Pancreas (tissue), 10 donors: ENCODE data around the gene CSK. TPM values are rescaled to one million over a fixed set of nuclear protein-coding genes. Genes with fewer than 3 reads are reported as not detected.

Experiments used
- ATAC-seq, 4 donors: fragments of 200-7000 bp; cut with Tn5 transposase; one replicate each; pipeline versions ENCODE4 v1.8.0 to v1.9.1; 2020; ENCODE audit warnings: mild to moderate bottlenecking in 4 of 4, moderate library complexity in 4 of 4
- DNase-seq, 6 donors: peaks; one replicate each; pipeline ENCODE4 v3.0.0-alpha.2; 2020
- FAIRE-seq: peaks from 2 replicates; lab custom pipeline; 2012; peaks lifted over from hg19 to GRCh38; lab: Jason Lieb, UNC
- H3K27ac ChIP-seq, 4 donors: fragments of 200-600 bp; sonication (generic); 1 replicate in 3 of 4; 2 replicates in 1 of 4; pipeline versions ENCODE4 v1.5.0 to v1.8.0; 2020
- H3K27me3 ChIP-seq, 4 donors: fragments of 200-600 bp; one replicate each; pipeline ENCODE4 v1.8.0; 2021
- H3K36me3 ChIP-seq, 3 donors: fragments of 200-600 bp; sonication (generic) in 1 of 3; one replicate each; pipeline versions ENCODE4 v1.5.0 to v1.8.0; 2020 to 2021
- H3K4me1 ChIP-seq, 3 donors: fragments of 200-600 bp; one replicate each; pipeline ENCODE4 v1.8.0; 2021
- H3K4me3 ChIP-seq, 4 donors: fragments of 200-600 bp; sonication (generic) in 2 of 4; one replicate each; pipeline versions ENCODE4 v1.5.0 to v1.8.0; 2020 to 2021
- H3K9me3 ChIP-seq, 4 donors: fragments of 200-600 bp; one replicate each; pipeline ENCODE4 v1.8.0; 2021
- WGBS, 2 donors: extraction: QIAGEN DNeasy Blood & Tissue Kit; methylation state at CpG; one replicate each; pipeline ENCODE4 v1.1.7; 2013; 5-methylcytosine and 5-hydroxymethylcytosine counted together
- intact Hi-C, 3 donors: fragments of 100-400 bp; cut with DNase I; formaldehyde crosslinking; loops; one replicate each; pipeline versions ENCODE4 v1.11.1 to v1.14.2; 2022
- polyA plus RNA-seq, 2 donors: library from polyadenylated mRNA; stranded (reverse); fragments of 200-250 nt; gene quantifications; one replicate each; pipeline ENCODE4 v1.2.3, GENCODE V29; 2013
- total RNA-seq, 6 donors: library from RNA; stranded (reverse); fragmentation: NEBNext Ultra II Directional in 4 of 6; extraction: Animal tissue kit (Norgen Biotek cat#: 25700) in 4 of 6; gene quantifications; one replicate each; pipeline versions ENCODE4 v1.2.1 to v1.2.4, GENCODE V29; 2021 to 2023
- TF ChIP-seq, protein P1 (sequence below), 4 donors: fragments of 200-600 bp; sonication (generic) in 3 of 4; IDR thresholded peaks; one replicate each; pipeline versions ENCODE4 v1.5.0 to v1.8.0; 2021; ENCODE audit warnings: antibody characterized with exemption in 4 of 4
- donor health status: healthy with polysubstance abuse.
- donor health status: DM: no; HTN: no; CAD: no; lungs with moderate emphysema.
- donor health status: DM: no; HTN: no; CAD: no.
- donor health status: control.
- donor health status: control.
- donor health status: Bipolar disorder and iron deficiency.
- donor health status: DM: yes; HTN: yes; CAD: no.
- donor health status: DM: no; HTN: no; CAD: no.
- donor health status: DM: no; HTN: no; CAD: no.
- donor health status: DM: yes; HTN: yes; CAD: no.

The CSK gene
- total and polyA plus RNA-seq, 8 donors, result 8.5 to 35.1 (median 16.2) TPM

DNA sequence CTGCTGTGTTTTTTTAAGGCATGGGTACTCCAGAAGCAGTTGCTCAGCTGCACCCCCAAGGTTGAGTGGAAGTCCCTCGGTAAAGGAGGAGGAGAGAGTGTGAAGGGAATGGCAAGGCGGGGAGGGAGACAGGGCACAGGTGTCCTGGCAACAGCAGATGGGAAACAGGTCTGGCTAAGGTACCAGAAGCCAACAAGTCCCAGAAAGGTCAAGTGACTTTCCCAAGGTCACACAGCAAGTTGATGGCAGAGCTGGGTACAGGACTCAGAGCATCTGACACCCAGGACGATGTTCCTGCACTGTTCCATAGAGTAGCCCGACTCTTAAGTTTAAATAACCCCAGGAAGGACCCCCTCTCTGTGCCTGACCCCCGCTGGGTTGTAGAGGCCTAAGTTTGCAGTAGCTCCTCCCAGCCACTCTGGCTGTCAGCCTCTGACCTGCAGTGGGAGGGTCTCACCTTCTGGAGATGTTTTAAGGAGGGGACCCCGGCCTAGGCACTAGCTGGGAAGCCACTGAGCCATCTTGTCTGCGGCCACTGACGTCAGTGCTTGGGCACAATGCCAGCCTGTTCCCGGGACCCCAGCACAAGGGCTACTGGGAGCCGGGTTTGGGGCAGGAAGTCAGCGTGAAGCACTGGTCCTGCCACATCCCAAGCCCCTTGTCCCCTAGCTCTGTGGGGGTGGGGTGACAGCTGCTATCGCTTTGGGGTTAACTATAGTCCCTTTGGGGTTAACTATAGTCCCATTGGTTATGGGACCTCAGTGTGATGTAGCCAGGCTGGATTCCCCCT is 10.5 kb downstream of the CSK start:
- Histone ChIP-seq H3K27me3 (no peaks in the 10 kb centered on the region), H3K9me3 (no peaks in the 10 kb centered on the region), H3K36me3 (no peaks in the 10 kb centered on the region), H3K4me1 (peaks cover 0 to 24% (median 0%) of the 10 kb centered on the region in 3 donors), H3K4me3 (no peak overlapping the region), H3K27ac (no peak overlapping the region)
- intact Hi-C loops, result no loop called here
- FAIRE-seq (no peak), ATAC-seq (no peak), DNase-seq (no peak)
- TF ChIP-seq, protein P1, sequence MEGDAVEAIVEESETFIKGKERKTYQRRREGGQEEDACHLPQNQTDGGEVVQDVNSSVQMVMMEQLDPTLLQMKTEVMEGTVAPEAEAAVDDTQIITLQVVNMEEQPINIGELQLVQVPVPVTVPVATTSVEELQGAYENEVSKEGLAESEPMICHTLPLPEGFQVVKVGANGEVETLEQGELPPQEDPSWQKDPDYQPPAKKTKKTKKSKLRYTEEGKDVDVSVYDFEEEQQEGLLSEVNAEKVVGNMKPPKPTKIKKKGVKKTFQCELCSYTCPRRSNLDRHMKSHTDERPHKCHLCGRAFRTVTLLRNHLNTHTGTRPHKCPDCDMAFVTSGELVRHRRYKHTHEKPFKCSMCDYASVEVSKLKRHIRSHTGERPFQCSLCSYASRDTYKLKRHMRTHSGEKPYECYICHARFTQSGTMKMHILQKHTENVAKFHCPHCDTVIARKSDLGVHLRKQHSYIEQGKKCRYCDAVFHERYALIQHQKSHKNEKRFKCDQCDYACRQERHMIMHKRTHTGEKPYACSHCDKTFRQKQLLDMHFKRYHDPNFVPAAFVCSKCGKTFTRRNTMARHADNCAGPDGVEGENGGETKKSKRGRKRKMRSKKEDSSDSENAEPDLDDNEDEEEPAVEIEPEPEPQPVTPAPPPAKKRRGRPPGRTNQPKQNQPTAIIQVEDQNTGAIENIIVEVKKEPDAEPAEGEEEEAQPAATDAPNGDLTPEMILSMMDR (IDR thresholded peaks at IDR 0.05), result no peak
- WGBS, 2 donors, result 76 to 86% methylated on average over 12 of the region's 12 CpGs

DNA sequence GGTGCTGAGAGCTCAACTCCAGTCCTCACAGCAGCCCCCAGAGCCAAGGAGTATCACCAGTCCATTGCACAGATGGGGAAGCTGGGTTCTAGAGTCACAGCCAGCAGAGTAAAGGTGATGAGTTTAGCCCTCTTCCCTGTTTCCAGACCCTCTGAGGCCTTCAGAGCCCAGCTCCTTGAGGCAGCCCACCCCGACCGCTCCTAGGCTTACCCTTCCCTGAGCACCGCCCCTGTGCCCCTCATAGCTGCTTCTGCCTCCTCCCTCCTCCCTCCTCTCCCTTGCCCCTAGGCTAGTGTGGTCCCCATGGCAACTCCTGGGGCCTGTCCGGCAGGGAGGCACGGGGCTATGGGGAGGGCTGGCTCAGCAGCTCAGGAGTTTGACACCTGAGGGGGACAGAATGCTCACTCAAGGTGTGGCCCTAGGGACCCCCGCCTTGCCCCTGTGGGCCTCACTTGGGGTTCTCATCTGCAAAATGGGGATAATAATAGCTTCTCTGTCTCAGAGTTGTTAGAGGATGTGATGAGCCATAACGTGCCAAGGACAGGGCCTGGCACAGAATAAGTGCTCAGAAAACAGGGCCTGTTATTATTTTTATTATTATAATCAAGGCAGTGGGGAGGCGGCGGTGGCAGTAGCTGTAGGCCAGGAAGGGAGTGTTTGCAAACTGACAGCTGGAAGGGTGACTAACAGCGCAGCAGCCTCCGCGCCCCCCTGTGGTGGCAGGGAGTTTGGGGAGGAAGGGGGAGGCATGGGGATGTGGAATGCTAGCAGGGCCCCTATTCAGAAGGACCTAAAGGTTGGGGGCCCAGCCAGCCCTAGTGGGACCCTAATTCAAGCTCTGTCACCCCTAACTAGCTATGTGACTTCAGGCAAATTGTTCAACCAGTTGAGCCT is 11.5 kb downstream of the CSK start:
- no peak for ATAC-seq
- DNase-seq, result no peak
- Histone ChIP-seq H3K27me3 (no peaks in the 10 kb centered on the region), H3K36me3 (no peaks in the 10 kb centered on the region), H3K9me3 (no peaks in the 10 kb centered on the region), H3K27ac (no peak overlapping the region), H3K4me3 (no peak overlapping the region), H3K4me1 (peaks cover 0 to 21% (median 0%) of the 10 kb centered on the region in 3 donors)
- intact Hi-C loops, result no loop called here
- TF ChIP-seq, protein P1 (IDR thresholded peaks at IDR 0.05), result no peak
- FAIRE-seq, result no peak
- 79 to 88% methylated on average over 12 of the region's 12 CpGs for WGBS, 2 donors

DNA sequence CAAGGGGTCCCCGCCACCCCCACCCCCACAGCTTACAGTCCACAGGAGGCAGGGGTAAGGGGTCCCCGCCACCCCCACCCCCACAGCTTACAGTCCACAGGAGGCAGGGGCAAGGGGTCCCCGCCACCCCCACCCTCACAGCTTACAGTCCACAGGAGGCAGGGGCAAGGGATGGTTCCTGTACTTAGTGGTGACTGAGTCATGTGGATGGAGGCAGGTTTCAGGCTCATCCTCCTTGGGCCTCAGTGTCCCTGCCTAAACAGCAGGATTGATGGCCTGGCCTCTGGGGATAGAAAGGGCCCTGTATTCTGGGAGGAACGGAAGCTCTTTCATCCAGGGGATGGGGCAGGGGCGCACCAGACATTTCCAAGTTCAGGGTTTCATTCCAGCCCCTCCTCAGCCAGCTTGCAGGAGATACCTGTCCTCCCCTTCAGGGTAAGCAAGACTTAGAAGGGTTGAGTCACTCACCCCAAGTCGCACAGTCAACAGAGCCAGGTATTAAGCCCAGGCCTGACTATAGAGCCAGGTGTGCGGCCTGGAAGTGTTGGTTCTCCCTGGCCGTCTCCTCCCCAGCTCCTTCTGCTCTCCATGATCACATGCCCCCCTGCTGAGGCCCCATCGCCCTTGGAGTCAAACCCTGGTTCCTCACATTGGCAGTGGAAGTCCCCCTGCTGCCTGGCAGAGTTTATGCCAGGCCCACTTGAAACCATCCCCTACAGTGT is 12.5 kb downstream of the CSK start:
- no peak for DNase-seq
- ATAC-seq, result no peak
- peaks cover 0 to 2% (median 0%) of the 10 kb centered on the region in 3 donors for H3K36me3 ChIP-seq
- FAIRE-seq, result no peak
- no peak overlapping the region for H3K4me3 ChIP-seq
- intact Hi-C loops, result no loop called here
- no peaks in the 10 kb centered on the region for H3K27me3 ChIP-seq
- no peak overlapping the region for H3K27ac ChIP-seq
- 89 to 93% methylated on average over 7 of the region's 9 CpGs for WGBS, 2 donors
- TF ChIP-seq, protein P1 (IDR thresholded peaks at IDR 0.05), result no peak
- no peaks in the 10 kb centered on the region for H3K9me3 ChIP-seq
- peaks cover 0 to 16% (median 0%) of the 10 kb centered on the region in 3 donors for H3K4me1 ChIP-seq

DNA sequence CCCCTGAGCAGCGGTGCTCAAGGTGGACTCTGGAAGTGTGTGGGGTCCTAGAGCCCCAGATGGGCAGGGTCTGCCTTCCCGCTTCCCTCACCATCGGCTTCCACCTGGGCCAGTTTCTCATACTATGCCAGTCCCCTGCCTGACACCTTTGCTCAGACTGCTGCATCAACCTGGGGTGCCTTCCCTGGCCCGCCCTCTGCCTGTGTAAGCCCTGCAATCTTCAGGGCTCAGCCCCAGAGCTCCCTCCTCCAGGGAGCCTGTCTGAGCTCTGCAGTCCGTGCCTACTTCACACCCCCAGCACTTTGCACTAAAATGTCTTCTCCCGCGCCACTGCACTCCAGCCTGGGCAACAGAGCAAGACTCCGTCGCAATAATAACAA is 13.1 kb downstream of the CSK start:
- TF ChIP-seq, protein P1 (IDR thresholded peaks at IDR 0.05), result no peak
- no peak for DNase-seq
- Histone ChIP-seq H3K4me3 (no peak overlapping the region), H3K27ac (no peak overlapping the region), H3K4me1 (peaks cover 0 to 18% (median 0%) of the 10 kb centered on the region in 3 donors), H3K9me3 (no peaks in the 10 kb centered on the region), H3K36me3 (peaks cover 0 to 3% (median 0%) of the 10 kb centered on the region in 3 donors), H3K27me3 (no peaks in the 10 kb centered on the region)
- intact Hi-C loops, result no loop called here
- no peak for FAIRE-seq
- ATAC-seq, result no peak
- WGBS, 2 donors, result 93 to 94% methylated on average over 9 of the region's 9 CpGs
